HT1080 (cell line): ENCODE data around the gene PHF10. TPM values are rescaled to one million over a fixed set of nuclear protein-coding genes. Genes with fewer than 3 reads are reported as not detected.

Experiments
- DNase-seq: peaks from one replicate; pipeline ENCODE4 v3.0.0-alpha.2; 2015; ENCODE audit warnings: low read depth
- total RNA-seq: library from RNA; depleted of rRNA; stranded (reverse); fragments of >200 nt; shearing (Covaris generic); gene quantifications from 2 replicates; pipeline ENCODE4 v1.2.3, GENCODE V29; 2014

The PHF10 gene
- total RNA-seq, 1 experiment from 2014 or later = 25.8 TPM

DNA sequence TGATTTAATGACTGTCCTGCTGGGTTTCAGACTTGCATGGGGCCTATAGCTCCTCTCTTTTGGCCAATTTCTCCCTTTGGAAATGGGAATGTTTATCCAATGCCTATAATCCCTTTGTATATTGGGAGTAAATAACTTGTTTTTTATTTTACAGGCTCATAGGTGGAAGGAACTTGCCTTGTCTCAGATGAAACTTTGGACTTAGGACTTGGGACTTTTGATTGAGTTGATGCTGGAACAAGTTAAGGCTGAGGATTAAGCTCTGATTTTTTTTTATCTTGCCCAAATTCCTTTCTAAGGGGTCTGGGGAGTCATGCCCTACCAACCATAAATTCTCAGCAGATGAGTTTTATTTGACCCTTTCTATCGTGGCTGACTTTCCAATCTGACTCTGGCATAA lies 46.0 kb downstream of the PHF10 start:
- no peak for DNase-seq

DNA sequence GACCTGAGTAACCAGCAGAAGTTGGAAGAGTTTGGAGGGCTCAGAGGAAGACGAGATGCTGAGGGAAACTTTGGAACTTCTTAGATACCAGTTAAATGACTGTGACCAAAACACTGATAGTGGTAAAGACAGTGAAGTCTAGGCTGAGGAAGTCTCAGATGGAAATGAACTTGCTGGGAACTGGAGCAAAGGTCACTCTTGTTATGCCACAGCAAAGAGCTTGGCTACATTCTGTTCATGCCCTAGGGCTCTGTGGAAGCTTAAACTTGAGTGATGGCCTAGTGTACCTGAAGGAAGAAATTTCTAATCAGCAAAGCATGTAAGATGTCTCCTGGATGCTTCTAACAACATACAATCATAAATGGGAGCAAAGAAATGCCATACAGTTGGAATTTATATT lies 47.2 kb downstream of the PHF10 start:
- DNase-seq = no peak

DNA sequence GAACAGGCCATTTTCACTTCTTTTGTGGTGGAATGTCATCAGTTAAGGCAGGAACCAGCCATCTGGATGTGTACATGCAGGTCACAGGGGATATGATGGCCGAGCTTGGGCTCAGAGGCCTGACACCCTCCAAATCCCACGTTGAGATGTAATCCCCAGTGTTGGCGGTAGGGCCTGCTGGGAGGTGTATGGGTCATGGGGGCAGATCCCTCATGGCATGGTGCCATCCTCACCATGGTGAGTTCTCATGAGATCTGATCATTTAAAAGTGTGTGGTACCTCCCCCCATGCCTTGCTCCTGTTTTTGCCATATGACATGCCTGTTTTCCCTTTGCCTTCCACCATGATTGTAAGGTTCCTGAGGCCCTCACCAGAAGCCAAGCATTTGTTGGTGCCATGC lies 49.3 kb downstream of the PHF10 start:
- no peak for DNase-seq

DNA sequence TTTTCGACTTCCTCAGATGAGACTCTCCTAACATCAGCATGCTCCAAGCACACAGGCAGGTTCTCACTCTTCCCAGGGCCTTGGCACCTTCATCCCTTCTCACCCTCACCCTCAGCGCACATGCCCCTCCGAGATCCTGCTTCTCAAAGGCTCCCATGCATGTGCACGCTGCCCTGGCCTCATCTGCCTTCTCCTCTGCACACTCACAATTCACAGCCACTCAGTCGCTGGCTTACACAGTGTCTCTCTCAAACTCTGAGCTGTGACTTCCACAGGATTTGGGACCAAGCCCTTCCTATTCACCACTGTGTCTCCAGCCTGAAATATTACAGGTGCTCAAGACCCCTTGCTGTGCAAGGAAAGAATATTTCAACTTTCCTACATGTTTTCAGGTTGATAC lies 52.7 kb downstream of the PHF10 start:
- no peak for DNase-seq

DNA sequence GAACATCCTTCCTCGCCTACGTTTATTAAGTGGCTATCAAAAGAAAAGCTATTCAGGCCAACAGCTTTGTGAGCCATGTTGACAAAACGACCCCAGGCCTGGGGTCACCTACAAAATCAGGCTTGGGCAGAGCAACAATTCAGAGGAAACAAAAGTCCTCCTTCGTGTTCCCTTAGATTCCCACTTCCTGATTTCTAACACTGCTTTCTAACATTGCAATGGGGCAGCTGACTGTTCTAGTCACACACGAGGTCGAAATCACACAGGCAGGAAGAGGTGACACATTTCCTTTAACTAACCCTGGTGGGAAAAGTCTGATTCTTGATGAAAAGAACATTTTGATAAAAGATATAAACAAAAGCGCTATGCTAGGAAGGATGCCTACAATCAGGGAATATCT lies 54.4 kb downstream of the PHF10 start:
- peak; percentile 89 for DNase-seq

DNA sequence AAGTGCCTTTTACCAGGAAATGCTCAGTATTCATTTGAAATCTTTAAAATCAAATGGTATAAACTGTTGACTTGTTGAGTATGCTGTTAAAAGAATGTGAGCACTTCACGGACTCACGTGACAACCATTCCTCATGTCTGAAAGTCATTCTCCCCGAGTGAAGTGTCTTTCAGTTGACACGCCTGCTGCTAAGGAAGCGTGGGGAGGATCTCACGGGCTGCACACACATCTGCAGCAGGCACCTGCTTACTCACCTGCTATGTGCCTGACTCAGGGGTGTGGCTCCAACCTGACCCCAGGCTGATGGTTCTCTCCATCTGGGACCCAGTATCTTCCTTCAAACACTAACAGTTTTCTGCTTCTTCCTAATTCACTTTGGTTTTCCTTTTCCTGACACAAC lies 55.2 kb downstream of the PHF10 start:
- DNase-seq = no peak

DNA sequence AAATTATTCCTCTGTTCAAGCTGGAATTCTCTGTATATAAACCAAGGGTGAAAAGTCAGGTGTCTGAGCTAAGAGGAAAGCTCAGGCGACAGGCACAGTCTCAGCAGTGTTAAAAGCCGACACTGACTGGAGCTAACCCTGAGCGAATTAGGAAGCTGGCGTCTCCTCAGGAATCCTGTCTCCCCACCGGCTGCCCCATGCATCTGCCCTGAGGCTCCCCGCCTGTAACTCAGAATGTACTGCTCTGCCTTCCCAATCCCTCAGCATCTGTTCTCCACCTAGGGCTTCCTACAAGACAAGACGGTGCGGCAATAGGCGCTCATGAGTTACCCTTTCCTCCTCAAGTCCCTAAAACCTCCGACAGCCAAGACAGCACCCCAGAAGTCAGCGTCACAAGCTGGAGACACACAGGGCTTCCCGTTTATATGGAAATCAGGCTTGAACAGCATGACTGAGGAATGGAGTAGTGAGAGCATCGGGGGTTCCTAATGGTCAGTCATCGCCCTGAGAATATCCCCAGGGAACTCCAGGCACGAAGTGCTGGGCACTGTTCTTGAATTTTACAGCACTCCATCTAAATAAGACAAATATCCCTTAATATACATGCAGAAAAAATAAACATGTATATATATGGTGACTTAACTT lies 56.0 kb downstream of the PHF10 start:
- DNase-seq = no peak

DNA sequence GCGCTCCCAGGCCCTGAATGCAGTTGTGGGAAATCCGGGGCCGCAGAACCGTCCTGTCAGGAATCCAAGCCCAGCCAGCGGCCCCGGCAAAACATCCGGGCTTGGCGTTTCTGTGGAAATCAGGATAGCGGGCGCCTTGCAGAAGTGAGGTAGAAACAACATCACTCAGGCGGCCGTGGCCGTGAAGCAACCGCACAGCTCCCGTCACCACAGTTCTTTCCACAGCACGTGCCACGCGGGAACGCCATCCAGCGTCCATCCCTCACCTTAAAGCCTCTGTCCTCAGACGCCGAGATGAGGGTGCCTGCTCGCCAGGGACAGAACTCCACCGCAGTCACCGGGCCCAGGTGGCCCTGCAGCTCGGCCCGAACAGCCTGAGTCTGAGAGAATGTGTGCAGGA lies 56.6 kb downstream of the PHF10 start:
- DNase-seq = no peak

DNA sequence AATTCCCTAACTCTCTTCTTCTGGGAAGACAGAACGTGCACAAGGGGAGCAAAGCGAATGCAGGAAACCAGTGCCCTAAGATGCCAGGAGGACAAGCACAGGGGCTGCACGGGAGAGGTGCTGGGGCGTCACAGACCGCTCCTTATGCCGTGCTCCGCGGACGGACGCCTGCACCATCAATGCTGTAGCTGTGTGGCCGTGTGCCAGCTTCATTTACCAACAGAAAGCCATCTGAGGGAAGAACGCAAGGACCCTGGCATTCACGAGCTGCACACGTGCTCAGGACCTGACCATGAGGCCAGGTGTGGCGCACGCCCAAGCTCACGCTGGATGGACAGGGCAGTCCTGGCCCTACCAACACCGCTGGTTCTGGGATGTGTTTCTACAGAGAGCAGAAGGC lies 57.9 kb downstream of the PHF10 start:
- DNase-seq = no peak

DNA sequence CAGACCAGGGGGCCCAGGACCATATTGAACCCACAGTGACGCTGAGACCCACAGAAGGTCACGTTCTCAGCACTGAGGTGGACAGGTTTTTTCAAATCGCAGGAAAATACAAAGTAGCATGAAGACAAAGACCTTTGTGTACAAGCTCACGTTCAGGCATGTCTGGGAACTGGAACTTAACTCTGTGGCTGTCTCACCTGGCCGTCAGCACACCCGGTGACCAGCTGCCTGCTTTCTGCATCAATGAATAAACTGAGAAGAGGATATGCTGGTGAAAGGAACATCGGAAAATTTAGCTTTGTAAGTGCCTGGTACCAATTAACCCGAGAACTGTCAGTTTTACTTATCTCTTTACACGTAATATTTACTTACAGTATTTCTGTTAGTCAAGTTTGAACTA lies 59.0 kb downstream of the PHF10 start:
- DNase-seq = no peak

DNA sequence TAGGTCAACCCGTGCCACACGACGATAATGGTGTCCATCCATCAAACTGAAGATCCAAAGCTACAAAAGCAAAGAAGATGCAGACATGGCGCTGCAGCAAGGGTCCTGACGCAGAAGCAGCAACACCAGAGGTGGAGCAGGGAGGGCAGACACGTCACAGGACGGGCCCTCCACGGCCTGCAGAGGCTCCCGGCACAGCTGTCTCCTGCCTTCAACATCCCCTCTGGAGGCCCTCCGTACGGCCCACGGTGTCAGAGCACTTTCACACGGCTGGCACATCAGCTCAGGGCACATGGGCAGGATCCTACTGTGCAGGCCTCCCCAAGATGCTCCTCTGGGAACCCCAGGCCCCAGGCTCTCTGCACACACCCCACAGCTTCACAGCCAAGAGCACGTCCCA lies 60.1 kb downstream of the PHF10 start:
- DNase-seq = no peak

DNA sequence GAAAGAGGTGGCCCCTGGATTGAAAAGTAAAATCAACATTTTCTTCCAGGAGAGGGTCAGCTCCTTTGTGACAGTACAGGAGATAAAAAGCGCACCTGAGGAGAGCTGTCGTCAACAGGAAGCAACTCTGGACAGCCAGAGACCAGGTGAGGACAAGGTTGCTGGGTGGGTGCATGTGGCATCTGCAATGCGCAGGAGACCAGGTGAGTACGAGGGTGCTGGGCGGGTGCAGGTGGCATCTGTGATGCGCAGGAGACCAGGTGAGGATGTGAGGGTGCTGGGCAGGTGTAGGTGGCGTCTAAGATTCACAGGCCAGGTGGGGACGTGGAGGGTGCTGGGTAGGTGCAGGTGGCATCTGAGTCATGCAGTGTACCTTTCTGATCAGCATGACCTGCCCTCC lies 60.8 kb downstream of the PHF10 start:
- no peak for DNase-seq

DNA sequence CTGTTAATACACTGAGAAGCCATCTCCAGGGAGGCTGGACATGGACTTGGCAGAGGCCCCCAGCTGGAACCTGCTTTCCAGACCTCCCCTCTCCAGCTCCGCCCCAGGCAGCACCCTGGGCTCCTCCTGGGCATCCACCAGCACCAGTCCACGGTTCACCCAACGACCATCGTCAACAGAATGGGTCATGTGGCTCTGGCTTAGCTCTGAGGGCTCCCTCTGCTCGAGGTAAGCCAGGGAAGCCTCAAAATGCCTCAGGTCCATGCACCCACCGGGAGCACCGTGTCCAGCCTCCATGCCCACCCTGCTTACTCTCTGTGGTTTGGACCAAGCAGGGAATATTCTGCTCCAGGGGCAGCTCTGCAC lies 62.9 kb downstream of the PHF10 start:
- no peak for DNase-seq

DNA sequence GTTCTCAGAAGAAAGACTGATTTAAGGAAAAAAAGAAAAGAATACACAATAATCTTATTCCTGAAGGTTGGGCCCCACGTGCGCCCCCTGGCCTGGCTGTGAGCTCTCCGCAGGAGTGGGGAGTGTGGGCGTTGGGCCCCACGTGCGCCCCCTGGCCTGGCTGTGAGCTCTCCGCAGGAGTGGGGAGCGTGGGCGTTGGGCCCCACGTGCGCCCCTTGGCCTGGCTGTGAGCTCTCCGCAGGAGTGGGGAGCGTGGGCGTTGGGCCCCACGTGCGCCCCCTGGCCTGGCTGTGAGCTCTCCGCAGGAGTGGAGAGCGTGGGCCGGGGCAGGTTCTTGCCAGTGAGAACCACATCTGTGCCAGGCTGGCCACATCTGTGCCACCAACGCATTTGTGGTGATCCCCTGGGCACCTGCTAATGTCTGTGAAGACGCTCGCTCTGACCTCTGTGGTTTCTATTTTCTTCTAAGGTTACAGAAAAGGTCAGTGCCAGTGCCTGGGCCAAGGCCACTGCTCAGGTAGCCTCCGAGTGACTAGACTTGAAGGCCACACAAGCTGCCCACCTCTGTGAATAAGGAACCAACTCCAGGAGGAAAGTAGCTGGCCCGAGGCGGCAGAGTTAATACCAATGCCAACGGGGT lies 63.4 kb downstream of the PHF10 start:
- DNase-seq = no peak

DNA sequence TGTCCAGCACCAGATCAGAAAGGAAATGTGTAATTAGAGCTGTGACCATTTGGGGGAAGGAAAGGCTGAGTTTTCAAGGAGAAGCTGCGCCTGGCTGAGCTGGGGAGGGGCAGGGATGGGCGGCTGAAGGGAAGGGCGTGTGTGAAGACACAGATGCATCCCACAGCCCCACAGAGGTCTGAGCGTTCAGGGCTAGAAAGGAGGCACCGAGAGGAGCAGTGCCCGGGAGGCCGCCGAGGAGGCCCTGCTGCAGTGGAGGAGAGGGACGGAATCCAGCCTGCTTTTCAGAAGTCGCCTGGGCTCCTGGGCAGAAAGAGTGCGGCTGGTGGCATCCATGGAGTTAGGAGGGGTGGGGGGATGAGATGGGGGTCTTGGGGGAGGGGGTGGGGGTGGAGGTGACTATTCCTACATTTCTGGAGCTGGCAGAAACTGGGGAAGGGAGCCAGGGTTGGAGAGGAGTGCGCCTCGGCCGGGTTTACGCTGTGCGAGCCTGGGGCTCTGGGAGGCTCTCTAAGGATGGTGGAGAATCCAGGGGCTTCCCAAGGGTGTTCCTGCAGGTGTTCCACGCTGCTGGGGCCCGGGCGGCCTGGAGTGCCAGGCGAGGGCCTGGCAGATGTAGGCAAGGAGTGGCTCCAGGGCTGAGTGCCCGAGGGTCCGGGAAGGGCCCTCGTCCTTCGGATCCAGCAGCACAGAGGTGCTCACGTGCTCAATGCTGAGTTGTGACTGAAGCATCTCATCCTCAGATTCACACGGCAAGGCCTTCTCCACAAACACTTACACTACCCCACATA lies 64.3 kb downstream of the PHF10 start:
- peak; percentile 27 for DNase-seq

DNA sequence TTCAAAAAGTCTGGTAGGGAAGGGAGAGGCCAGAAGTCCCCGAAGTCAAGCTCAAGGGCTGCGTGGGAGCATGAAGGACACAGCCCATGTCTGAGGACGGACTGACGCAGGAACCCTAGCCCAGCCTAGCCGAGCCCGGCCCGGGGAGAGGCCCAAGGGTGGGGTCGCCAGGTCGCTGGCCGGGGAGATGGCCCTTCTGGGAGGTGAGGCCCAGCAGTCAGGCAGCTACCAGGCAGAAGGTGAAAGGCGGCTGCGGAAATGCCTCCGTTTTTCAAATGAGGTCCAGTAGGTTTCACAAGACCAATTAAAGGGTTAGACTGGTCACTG lies 67.1 kb downstream of the PHF10 start:
- no peak for DNase-seq

DNA sequence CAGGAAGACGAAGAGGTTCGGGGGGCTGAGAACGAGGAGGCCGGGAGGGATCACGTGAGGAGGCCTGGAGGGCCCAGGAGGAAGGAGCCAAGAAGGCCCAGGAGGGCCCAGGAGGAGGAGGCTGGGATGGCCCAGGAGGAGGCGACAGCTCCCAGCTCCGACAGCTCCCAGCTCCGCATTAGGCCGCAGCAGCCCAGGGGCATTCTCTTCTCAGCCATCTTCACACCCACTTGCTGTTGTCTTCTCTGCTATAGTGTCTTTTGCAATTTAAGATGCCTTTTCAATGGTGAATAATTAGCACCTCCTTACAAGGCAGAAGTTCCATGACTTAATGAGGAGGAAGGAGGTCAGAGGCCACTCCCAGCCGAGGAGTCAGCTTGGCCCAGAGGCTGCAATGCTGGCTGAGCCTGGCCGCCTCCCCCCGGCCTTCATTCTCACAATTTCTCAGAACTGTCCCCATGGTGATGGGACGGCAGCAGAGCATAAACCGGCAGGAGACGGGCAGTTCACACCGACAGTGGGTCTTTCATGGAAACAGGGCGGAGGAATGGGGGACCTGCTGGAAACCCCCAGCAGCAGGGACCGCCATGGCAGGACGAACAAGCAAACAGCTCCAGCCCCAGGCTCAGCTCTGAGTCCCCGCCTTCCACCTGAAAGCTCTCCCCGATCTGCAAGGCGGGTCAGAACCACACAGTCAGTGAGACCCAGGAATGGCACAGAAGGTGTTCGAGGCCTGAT lies 67.6 kb downstream of the PHF10 start:
- no peak for DNase-seq

DNA sequence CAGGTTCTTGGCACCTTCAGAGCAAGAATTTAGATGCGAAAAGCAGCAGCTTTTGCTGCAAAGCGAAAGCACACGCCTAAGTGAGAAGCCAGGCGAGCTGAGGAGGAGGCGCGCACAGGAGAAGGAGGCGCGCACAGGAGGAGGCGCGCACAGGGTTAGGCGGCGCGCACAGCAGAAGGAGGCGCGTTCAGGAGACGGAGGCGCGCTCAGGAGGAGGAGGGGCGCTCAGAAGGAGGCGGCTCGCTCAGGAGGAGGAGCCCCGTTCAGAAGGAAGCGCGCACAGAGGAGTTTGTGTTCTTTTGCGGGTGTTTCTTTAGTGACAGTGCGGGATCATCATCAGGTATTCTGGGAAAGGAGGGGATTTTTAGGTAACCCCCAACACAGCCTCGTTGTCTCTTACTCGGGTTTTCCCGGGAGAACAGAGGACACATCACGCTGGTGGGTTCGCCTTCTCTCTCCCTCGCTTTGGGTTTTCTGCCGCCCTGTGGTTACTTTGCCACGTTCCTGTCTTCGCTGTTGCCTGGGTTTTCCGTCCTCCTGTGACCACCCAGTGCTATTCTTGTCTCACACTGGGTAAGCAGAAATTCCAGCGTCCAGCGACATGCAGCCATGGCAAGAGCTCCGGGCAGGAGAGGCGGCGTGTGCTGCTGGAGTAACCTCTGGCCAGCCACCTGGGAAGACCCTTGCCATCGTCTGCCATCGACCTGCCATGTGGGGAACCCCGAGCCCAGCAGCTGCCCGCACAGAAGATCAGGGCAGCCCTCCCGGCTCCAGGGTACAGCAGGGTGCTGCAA lies 69.5 kb downstream of the PHF10 start:
- DNase-seq = no peak
